ENCODE measurements around the gene CSMD2. TPM values are rescaled to one million over a fixed set of nuclear protein-coding genes. Genes with fewer than 3 reads are reported as not detected.

Gene CSMD2
- polyA plus RNA-seq, 1 of the 3 experiments (the other 2 are of a cell fraction), result not detected

DNA sequence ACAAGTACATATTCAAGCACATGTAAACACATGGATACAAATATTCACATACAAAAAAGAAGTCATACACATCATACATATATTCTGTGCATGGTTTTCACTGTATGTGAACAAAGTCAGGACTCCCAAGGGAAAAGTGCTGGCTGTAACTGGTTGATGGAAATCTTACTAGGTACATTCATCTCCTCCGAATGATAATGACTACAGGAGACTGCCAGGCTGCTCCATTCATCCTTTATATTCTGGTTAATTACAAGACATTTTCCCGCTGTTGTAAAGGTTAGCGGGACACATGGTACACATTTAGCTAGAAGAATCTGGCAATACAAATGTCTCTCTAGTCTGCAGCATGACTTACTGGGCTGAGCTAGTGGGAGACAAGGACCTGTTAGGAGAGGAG, 327.4 kb downstream of the CSMD2 start:
- Histone ChIP-seq H4K20me1 (ENCODE audit: insufficient read depth) (no peaks in the 10 kb centered on the region), H2AFZ (ENCODE audit: low read depth) (no peak overlapping the region), H3K4me3 (ENCODE audit: low read depth in 2 of 2, low read length in 1 of 2) (no peak overlapping the region), H3K27ac (ENCODE audit: low read depth in 2 of 2, low read length in 1 of 2) (no peak overlapping the region), H3K4me1 (ENCODE audit: control insufficient read depth in 1 of 2, insufficient read depth in 2 of 2, low read depth in 1 of 2, low read length in 1 of 2) (no peaks in the 10 kb centered on the region), H3K4me2 (no peak overlapping the region), H3K9me2 (no peaks in the 10 kb centered on the region), H3K9me3 (no peaks in the 10 kb centered on the region), H3K36me3 (replicated peaks in 1 of 2; ENCODE audit: control insufficient read depth in 1 of 2, insufficient read depth in 2 of 2, low read length in 1 of 2) (no peaks in the 10 kb centered on the region), H3K79me2 (ENCODE audit: insufficient read depth) (no peaks in the 10 kb centered on the region), H3K9ac (no peak overlapping the region), H3K27me3 (ENCODE audit: insufficient read depth) (no peaks in the 10 kb centered on the region), H3F3A (replicated peaks; ENCODE audit: insufficient read depth) (no peaks in the 10 kb centered on the region)
- ChIA-PET CTCF (interaction anchor here (1.1 kb wide), 1 partner anchor 14 kb away, joined by 3 read pairs; no protein-coding TSS in a partner anchor), POLR2A (no interaction called here)
- WGBS (ENCODE audit: low lambda C conversion rate), result 49% methylated on average over 3 of the region's 3 CpGs
- no peak for DNase-seq
- TF ChIP-seq TCF12 (IDR thresholded peaks at IDR 0.05) (no peak), USF2 (IDR thresholded peaks at IDR 0.05; ENCODE audit: borderline replicate concordance, low read depth, low read length) (no peak), MEF2A (IDR thresholded peaks at IDR 0.05; ENCODE audit: borderline replicate concordance, low read depth) (no peak), TEAD4 (IDR thresholded peaks at IDR 0.05; ENCODE audit: borderline replicate concordance, insufficient read depth) (no peak), RAD21 (IDR thresholded peaks at IDR 0.05; ENCODE audit: low read length) (no peak), RXRA (IDR thresholded peaks at IDR 0.05; ENCODE audit: borderline replicate concordance, low read depth) (no peak), USF1 (IDR thresholded peaks at IDR 0.05; ENCODE audit: borderline replicate concordance, low read depth) (no peak), SMC3 (IDR thresholded peaks at IDR 0.05; ENCODE audit: low read depth, low read length) (no peak), RCOR1 (IDR thresholded peaks at IDR 0.05; ENCODE audit: low read length) (no peak), YY1 (IDR thresholded peaks at IDR 0.05; ENCODE audit: low read depth) (no peak)
- TF ChIP-seq, protein P1, sequence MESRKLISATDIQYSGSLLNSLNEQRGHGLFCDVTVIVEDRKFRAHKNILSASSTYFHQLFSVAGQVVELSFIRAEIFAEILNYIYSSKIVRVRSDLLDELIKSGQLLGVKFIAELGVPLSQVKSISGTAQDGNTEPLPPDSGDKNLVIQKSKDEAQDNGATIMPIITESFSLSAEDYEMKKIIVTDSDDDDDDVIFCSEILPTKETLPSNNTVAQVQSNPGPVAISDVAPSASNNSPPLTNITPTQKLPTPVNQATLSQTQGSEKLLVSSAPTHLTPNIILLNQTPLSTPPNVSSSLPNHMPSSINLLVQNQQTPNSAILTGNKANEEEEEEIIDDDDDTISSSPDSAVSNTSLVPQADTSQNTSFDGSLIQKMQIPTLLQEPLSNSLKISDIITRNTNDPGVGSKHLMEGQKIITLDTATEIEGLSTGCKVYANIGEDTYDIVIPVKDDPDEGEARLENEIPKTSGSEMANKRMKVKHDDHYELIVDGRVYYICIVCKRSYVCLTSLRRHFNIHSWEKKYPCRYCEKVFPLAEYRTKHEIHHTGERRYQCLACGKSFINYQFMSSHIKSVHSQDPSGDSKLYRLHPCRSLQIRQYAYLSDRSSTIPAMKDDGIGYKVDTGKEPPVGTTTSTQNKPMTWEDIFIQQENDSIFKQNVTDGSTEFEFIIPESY (IDR thresholded peaks at IDR 0.05; ENCODE audit: borderline replicate concordance, low read depth), result no peak
- TF ChIP-seq, protein P2, sequence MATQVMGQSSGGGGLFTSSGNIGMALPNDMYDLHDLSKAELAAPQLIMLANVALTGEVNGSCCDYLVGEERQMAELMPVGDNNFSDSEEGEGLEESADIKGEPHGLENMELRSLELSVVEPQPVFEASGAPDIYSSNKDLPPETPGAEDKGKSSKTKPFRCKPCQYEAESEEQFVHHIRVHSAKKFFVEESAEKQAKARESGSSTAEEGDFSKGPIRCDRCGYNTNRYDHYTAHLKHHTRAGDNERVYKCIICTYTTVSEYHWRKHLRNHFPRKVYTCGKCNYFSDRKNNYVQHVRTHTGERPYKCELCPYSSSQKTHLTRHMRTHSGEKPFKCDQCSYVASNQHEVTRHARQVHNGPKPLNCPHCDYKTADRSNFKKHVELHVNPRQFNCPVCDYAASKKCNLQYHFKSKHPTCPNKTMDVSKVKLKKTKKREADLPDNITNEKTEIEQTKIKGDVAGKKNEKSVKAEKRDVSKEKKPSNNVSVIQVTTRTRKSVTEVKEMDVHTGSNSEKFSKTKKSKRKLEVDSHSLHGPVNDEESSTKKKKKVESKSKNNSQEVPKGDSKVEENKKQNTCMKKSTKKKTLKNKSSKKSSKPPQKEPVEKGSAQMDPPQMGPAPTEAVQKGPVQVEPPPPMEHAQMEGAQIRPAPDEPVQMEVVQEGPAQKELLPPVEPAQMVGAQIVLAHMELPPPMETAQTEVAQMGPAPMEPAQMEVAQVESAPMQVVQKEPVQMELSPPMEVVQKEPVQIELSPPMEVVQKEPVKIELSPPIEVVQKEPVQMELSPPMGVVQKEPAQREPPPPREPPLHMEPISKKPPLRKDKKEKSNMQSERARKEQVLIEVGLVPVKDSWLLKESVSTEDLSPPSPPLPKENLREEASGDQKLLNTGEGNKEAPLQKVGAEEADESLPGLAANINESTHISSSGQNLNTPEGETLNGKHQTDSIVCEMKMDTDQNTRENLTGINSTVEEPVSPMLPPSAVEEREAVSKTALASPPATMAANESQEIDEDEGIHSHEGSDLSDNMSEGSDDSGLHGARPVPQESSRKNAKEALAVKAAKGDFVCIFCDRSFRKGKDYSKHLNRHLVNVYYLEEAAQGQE (IDR thresholded peaks at IDR 0.05; ENCODE audit: low read depth, low read length), result no peak
- TF ChIP-seq, protein P3, sequence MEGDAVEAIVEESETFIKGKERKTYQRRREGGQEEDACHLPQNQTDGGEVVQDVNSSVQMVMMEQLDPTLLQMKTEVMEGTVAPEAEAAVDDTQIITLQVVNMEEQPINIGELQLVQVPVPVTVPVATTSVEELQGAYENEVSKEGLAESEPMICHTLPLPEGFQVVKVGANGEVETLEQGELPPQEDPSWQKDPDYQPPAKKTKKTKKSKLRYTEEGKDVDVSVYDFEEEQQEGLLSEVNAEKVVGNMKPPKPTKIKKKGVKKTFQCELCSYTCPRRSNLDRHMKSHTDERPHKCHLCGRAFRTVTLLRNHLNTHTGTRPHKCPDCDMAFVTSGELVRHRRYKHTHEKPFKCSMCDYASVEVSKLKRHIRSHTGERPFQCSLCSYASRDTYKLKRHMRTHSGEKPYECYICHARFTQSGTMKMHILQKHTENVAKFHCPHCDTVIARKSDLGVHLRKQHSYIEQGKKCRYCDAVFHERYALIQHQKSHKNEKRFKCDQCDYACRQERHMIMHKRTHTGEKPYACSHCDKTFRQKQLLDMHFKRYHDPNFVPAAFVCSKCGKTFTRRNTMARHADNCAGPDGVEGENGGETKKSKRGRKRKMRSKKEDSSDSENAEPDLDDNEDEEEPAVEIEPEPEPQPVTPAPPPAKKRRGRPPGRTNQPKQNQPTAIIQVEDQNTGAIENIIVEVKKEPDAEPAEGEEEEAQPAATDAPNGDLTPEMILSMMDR (IDR thresholded peaks at IDR 0.05), result no peak
